ENCODE results near the gene ADARB2.

- no peak for TF ChIP-seq CTCF (IDR thresholded peaks at IDR 0.05; ENCODE audit: low read depth, low read length, poor library complexity, severe bottlenecking)
- no peak for TF ChIP-seq EZH2phosphoT487 (IDR thresholded peaks at IDR 0.05; ENCODE audit: borderline replicate concordance, low read length)
Observed at GRCh38 chr10:1653321-1653720, 84.0 kb downstream of the ADARB2 start.

All from DOHH2 (cell line).